HepG2 (cell line): ENCODE measurements around the gene ANKRA2. TPM values are rescaled to one million over a fixed set of nuclear protein-coding genes. Genes with fewer than 3 reads are reported as not detected.

Experiments used
- DNMT1 ChIP-seq: sonication (generic); formaldehyde crosslinking; IDR thresholded peaks from 2 replicates; pipeline ENCODE4 v1.5.1; 2020; ENCODE audit warnings: mild to moderate bottlenecking, missing genetic modification reagents
- FOXA1 ChIP-seq, 2 experiments: fragments of 450-650 bp in 1 of 2; sonication (generic) in 1 of 2; formaldehyde crosslinking in 1 of 2; IDR thresholded peaks; 2 replicates each; pipeline versions ENCODE4 v1.4.0 to v1.6.1; 2016 to 2020; ENCODE audit warnings: missing genetic modification reagents in 1 of 2
- HDAC2 ChIP-seq: sonication (generic); formaldehyde crosslinking; IDR thresholded peaks from 2 replicates; pipeline ENCODE4 v1.4.0; 2020; ENCODE audit warnings: missing genetic modification reagents
- HMG20B ChIP-seq: conservative IDR thresholded peaks from 2 replicates; pipeline ENCODE4 v1.6.1; 2016; ENCODE audit warnings: missing genetic modification reagents, missing compliant biosample characterization
- KAT8 ChIP-seq: IDR thresholded peaks from 2 replicates; pipeline ENCODE4 v1.6.1; 2016; ENCODE audit warnings: missing genetic modification reagents, missing compliant biosample characterization
- MEIS1 ChIP-seq: sonication (generic); formaldehyde crosslinking; IDR thresholded peaks from 2 replicates; pipeline ENCODE4 v1.9.0; 2021; ENCODE audit warnings: mild to moderate bottlenecking, missing genetic modification reagents, moderate library complexity, borderline replicate concordance
- MYNN ChIP-seq: sonication (generic); formaldehyde crosslinking; IDR thresholded peaks from 2 replicates; pipeline ENCODE4 v1.4.0; 2020; ENCODE audit warnings: mild to moderate bottlenecking, low read depth, missing genetic modification reagents
- PBX3 ChIP-seq: sonication (generic); formaldehyde crosslinking; IDR thresholded peaks from 2 replicates; pipeline ENCODE4 v1.8.1; 2023; ENCODE audit warnings: missing genetic modification reagents, inconsistent platforms, borderline replicate concordance
- RBM39 ChIP-seq: fragments of 200-400 bp; formaldehyde crosslinking; IDR thresholded peaks from one replicate; pipeline ENCODE4 v1.6.1; 2018; ENCODE audit warnings: antibody characterized with exemption, mild to moderate bottlenecking, low read depth, low read length; ENCODE audit not compliant: poor library complexity, severe bottlenecking
- SAP130 ChIP-seq: IDR thresholded peaks from 2 replicates; pipeline ENCODE4 v1.6.1; 2016; ENCODE audit warnings: low read depth
- SNAPC4 ChIP-seq: sonication (generic); formaldehyde crosslinking; IDR thresholded peaks from 2 replicates; pipeline ENCODE4 v1.4.0; 2020; ENCODE audit warnings: mild to moderate bottlenecking, missing genetic modification reagents
- ZNF274 ChIP-seq: sonication (generic); formaldehyde crosslinking; IDR thresholded peaks from 2 replicates; pipeline ENCODE4 v1.5.1; 2020; ENCODE audit warnings: mild to moderate bottlenecking, missing genetic modification reagents
- ZNF841 ChIP-seq: sonication (generic); formaldehyde crosslinking; IDR thresholded peaks from 2 replicates; pipeline ENCODE4 v1.8.1; 2023; ENCODE audit warnings: missing genetic modification reagents, borderline replicate concordance
- polyA plus RNA-seq, 8 experiments: library from polyadenylated mRNA; depleted of rRNA in 3 of 8; stranded (reverse) in 7 of 8; unstranded in 1 of 8; fragments of >200 nt; fragmentation: Illumina TruSeq in 4 of 8; extraction: Trizol in 4 of 8; gene quantifications; 2 replicates each; pipeline versions ENCODE4 v1.2.1 to v1.2.3, GENCODE V29; 2011 to 2016; ENCODE audit warnings: low read depth in 4 of 8, missing spikeins in 1 of 8, mixed read lengths in 1 of 8; ENCODE audit not compliant: insufficient read depth in 1 of 8
- total RNA-seq, 5 experiments: library from RNA; depleted of rRNA; stranded (reverse); fragments of >200 nt; fragmentation: Illumina TruSeq; extraction: Trizol; gene quantifications; 2 replicates each; pipeline ENCODE4 v1.2.3, GENCODE V29; 2016; ENCODE audit warnings: low read depth in 1 of 5
- TF ChIP-seq, protein P1 (sequence below): sonication (generic); formaldehyde crosslinking; IDR thresholded peaks from 2 replicates; pipeline ENCODE4 v1.9.0; 2021; ENCODE audit warnings: missing genetic modification reagents, mild to moderate bottlenecking, borderline replicate concordance
- TF ChIP-seq, protein P2 (sequence below): conservative IDR thresholded peaks from 2 replicates; pipeline ENCODE4 v1.6.1; 2018; ENCODE audit warnings: missing genetic modification reagents
- TF ChIP-seq, protein P3 (sequence below): sonication (generic); formaldehyde crosslinking; IDR thresholded peaks from 2 replicates; pipeline ENCODE4 v1.8.1; 2023; ENCODE audit warnings: mild to moderate bottlenecking, inconsistent platforms, moderate library complexity, missing genetic modification reagents, borderline replicate concordance

The ANKRA2 gene
- total and polyA plus RNA-seq, 2 of the 13 experiments (the other 11 are each of a cell fraction or from before 2014, with no cell fraction given), result 23.6 to 33.6 TPM

GRCh38 chr5:73544429-73545402, 20.7 kb downstream of the ANKRA2 start (continued):
- TF ChIP-seq, protein P1, sequence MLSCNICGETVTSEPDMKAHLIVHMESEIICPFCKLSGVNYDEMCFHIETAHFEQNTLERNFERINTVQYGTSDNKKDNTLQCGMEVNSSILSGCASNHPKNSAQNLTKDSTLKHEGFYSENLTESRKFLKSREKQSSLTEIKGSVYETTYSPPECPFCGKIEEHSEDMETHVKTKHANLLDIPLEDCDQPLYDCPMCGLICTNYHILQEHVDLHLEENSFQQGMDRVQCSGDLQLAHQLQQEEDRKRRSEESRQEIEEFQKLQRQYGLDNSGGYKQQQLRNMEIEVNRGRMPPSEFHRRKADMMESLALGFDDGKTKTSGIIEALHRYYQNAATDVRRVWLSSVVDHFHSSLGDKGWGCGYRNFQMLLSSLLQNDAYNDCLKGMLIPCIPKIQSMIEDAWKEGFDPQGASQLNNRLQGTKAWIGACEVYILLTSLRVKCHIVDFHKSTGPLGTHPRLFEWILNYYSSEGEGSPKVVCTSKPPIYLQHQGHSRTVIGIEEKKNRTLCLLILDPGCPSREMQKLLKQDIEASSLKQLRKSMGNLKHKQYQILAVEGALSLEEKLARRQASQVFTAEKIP, result no peak
- TF ChIP-seq HDAC2 (CRISPR knock-in tag), result peak; percentile 96
- TF ChIP-seq ZNF274 (CRISPR knock-in tag), result no peak
- TF ChIP-seq KAT8, result peak; percentile 63; the same call in 1 of the 2 replicates
- peak; percentile 63 for TF ChIP-seq HMG20B (CRISPR knock-in tag)
- TF ChIP-seq MYNN (CRISPR knock-in tag), result no peak
- peak; percentile 87 for TF ChIP-seq FOXA1 (IDR thresholded peaks at IDR 0.05)
- TF ChIP-seq FOXA1 (CRISPR knock-in tag; IDR thresholded peaks at IDR 0.05), result peak; percentile 97
- TF ChIP-seq, protein P2, sequence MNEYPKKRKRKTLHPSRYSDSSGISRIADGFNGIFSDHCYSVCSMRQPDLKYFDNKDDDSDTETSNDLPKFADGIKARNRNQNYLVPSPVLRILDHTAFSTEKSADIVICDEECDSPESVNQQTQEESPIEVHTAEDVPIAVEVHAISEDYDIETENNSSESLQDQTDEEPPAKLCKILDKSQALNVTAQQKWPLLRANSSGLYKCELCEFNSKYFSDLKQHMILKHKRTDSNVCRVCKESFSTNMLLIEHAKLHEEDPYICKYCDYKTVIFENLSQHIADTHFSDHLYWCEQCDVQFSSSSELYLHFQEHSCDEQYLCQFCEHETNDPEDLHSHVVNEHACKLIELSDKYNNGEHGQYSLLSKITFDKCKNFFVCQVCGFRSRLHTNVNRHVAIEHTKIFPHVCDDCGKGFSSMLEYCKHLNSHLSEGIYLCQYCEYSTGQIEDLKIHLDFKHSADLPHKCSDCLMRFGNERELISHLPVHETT (CRISPR knock-in tag), result 0 out of 2 replicates have a peak, but pooled peaks have one; percentile 18
- peak; percentile 87; the same call in 1 of the 2 replicates for TF ChIP-seq MEIS1
- no peak for TF ChIP-seq ZNF841 (CRISPR knock-in tag)
- TF ChIP-seq SAP130, result peak; percentile 88
- TF ChIP-seq SNAPC4, result peak; percentile 75; the same call in 1 of the 2 replicates
- TF ChIP-seq, protein P3, sequence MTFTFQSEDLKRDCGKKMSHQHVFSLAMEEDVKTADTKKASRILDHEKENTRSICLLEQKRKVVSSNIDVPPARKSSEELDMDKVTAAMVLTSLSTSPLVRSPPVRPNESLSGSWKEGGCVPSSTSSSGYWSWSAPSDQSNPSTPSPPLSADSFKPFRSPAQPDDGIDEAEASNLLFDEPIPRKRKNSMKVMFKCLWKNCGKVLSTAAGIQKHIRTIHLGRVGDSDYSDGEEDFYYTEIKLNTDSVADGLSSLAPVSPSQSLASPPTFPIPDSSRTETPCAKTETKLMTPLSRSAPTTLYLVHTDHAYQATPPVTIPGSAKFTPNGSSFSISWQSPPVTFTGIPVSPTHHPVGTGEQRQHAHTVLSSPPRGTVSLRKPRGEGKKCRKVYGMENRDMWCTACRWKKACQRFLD (CRISPR knock-in tag), result no peak
- TF ChIP-seq DNMT1, result no peak
- TF ChIP-seq RBM39, result no peak
- no peak for TF ChIP-seq PBX3 (CRISPR knock-in tag)
